Measurements from ENCODE around the gene TFAP2C. TPM values are rescaled to one million over a fixed set of nuclear protein-coding genes. Genes with fewer than 3 reads are reported as not detected.

The TFAP2C gene
- total RNA-seq, 2 experiments from 2014 or later: not detected

GRCh38 chr20:56688106-56688505 is 59.0 kb downstream of the TFAP2C start:
- POLR2A ChIA-PET: no interaction called here
- H3K27me3 Mint-ChIP-seq: no peaks in the 10 kb centered on the region
- H3K4me1 Mint-ChIP-seq: peaks cover 3% of the 10 kb centered on the region
- no peak for ATAC-seq (ENCODE audit: low read depth)
- DNase-seq: no peak
- no peak overlapping the region for H3K4me3 Mint-ChIP-seq
- H3K36me3 Mint-ChIP-seq: no peaks in the 10 kb centered on the region
- H3K27ac Mint-ChIP-seq: no peak overlapping the region
- no peaks in the 10 kb centered on the region for H3K9me3 Mint-ChIP-seq

Other genes starting within 250 kb of the TFAP2C start
- 10 to 100 TPM; 52.4 to 60.1 TPM for gene AURKA, start 237.1 kb upstream of the TFAP2C start, total RNA-seq
- 10 to 100 TPM; 55.7 to 58.3 TPM for gene CSTF1, start 236.7 kb upstream of the TFAP2C start, total RNA-seq
- gene CASS4, start 217.0 kb upstream of the TFAP2C start, total RNA-seq: 10 to 100 TPM; 14.2 to 18.7 TPM
- gene RTF2, start 160.7 kb upstream of the TFAP2C start, total RNA-seq: 100 to 1,000 TPM in 1 of 2 experiments, 10 to 100 TPM in 1; 99.8 to 101 TPM
- 1 to 10 TPM; 3.3 to 4.1 TPM for gene FAM209A, start 104.6 kb upstream of the TFAP2C start, total RNA-seq
- gene FAM209B, start 96.1 kb upstream of the TFAP2C start, total RNA-seq: 1 to 10 TPM; 1.1 to 1.8 TPM